ENCODE measurements around the gene RHOXF2.

GRCh38 chrX:120136128-120136527 is 22.3 kb upstream of the RHOXF2 start:
- TF ChIP-seq CTCF (IDR thresholded peaks at IDR 0.05) (no peak), POLR2A (IDR thresholded peaks at IDR 0.05) (no peak)

Measured in thyroid gland (tissue), 4 donors.